ENCODE results near the gene DERA.

DERA gene

DNA sequence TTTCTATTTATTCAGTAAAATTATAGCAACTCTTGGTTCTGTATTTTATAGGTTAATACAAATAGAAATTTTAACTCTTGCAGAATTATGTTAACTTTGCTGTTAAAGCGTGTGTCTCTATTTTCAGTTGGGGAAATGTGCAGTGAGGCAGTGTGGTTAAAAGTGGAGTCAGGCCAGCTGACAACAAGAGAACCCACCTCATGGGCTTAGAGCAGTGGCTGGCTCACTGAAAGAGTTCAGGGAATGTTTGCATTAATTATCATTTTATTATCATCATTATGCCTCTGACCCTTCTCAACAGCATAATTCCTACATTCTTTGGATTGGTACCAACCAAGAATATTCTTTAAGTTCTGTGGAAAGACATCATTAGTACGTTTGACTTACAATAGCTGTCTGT, 163.8 kb downstream of the DERA start:
- no peak for DNase-seq (ENCODE audit: low read depth in 2 of 2)

DNA sequence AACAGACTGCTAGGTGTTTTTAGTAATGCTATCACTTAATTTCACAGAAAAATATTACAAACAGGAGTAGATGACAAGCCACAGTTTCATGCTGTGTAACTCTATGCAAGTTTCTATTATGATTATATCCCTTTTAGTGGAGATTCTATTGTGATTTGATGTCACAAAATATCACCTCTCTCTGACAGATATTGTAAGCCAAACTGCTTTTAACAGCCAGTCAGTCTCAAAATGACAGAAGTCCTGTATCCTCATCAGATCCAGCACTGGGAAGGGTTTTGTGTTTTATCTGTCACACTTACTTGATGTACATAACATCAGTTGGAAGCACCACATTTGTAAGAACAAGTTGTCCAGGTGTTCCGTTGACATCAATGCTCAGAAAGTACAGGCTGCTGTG, 164.8 kb downstream of the DERA start:
- no peak for DNase-seq (ENCODE audit: low read depth in 2 of 2)

DNA sequence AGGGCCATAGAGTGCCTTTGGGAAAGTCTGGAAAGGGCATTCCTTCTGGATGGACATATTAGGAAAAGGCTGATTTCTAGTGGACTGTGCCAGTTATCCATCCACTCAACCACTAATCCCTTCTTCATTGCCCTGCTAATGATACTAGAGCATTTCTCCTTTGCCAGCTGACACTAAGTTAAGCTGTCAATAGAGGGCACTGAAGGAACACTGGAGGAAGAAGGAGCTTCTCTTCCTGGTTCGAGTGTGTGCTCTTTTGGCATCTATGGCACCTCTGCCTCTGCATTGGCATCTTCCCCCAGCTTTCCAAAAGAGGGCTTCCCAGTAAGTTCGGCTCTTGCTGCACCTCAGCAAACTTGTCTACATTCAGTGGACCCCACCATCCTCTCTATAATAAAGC, 165.4 kb downstream of the DERA start:
- no peak for DNase-seq (ENCODE audit: low read depth in 2 of 2)

DNA sequence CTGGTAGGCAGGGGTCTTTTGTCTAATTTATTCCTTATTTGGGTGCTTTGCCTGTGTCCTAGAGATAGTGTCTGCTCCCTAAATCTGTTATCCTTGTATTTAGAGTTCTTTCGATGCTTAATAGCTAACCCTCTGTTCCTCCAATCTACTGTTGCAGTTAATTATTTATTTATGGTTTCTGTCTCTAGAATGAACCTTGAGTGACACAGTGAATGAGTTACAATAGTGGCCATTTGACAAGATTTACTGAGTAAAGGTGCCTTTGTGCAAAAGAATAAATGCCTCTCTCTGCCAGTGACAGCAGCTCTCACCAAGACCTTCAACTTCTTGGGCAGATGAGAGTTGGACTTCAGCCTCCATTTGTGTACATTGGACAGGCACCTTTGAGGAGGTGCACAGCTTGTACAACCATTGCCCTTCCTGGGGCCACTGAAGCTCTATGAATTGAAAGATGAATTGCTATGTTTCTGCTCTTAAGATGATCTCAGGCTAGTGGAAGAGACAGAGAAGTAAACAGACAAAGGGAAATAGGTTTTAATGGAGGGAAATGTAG, 165.9 kb downstream of the DERA start:
- DNase-seq (ENCODE audit: low read depth in 2 of 2): no peak

DNA sequence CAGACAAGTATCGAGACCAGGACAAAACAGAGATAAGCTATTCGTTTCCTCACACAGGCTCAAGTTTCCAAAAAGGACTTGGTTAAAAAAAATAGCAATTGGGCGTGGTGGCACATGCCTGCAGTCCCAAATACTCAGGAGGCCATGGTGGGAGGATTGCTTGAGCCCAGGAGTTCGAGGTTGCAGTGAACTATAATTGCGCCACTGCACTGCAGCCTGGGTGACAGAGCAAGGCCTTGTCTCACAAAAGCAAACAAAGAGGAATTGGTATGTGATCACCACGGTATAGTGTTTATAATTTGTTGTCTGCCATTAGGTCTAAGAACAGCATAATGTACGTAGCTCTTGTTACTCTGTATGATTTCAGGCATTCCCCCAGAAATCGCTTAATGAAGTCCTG, 175.3 kb downstream of the DERA start:
- no peak for DNase-seq (ENCODE audit: low read depth in 2 of 2)

DNA sequence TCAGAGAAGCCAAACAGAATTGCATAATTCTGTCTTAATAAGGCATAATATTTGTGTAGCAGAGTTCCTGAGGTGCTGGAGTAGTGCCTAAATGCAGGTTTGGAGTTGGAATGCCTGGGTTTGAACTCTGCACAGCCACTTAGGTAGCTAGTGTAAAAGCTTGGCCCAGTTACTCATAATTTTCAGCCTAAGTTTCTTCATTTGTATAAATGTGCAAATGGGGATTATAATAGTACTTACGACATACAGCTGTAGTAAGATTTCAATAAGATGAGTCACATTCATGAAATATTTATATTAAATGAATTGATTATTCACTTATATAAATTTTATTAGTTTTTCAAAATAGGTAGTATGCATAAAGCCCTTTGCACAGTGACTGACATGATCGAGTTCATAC, 175.8 kb downstream of the DERA start:
- DNase-seq (ENCODE audit: low read depth in 2 of 2): no peak
